ENCODE measurements around the gene SNAPC5.
"Not testable (repeated sequence)": the region's sequence is repeated elsewhere in the genome, so short reads cannot be mapped to it uniquely, and the experiment has no call there.

- TF ChIP-seq FOXM1 (IDR thresholded peaks at IDR 0.05; ENCODE audit: borderline replicate concordance, low read depth); EP300 (IDR thresholded peaks at IDR 0.05; ENCODE audit: borderline replicate concordance); TCF12 (IDR thresholded peaks at IDR 0.05; ENCODE audit: low read depth); YY1 (IDR thresholded peaks at IDR 0.05; ENCODE audit: low read depth); RAD21 (IDR thresholded peaks at IDR 0.05; ENCODE audit: low read depth); TAF1 (IDR thresholded peaks at IDR 0.05; ENCODE audit: low read depth); REST (IDR thresholded peaks at IDR 0.05; ENCODE audit: low read depth); NFIC (IDR thresholded peaks at IDR 0.05); TEAD4 (IDR thresholded peaks at IDR 0.05): not testable (repeated sequence)
- TF ChIP-seq, protein P1, sequence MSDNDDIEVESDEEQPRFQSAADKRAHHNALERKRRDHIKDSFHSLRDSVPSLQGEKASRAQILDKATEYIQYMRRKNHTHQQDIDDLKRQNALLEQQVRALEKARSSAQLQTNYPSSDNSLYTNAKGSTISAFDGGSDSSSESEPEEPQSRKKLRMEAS (IDR thresholded peaks at IDR 0.05), result peak; percentile 4; the same call in 1 of the 2 replicates
Observed at GRCh38 chr15:66503041-66503648, 5.6 kb upstream of the SNAPC5 start.

All from Ishikawa (cell line).